Measurements from ENCODE around the gene UBALD1.
A peak's percentile ranks its signal among the peaks of the same experiment; 100 is the strongest.

The UBALD1 gene

DNA sequence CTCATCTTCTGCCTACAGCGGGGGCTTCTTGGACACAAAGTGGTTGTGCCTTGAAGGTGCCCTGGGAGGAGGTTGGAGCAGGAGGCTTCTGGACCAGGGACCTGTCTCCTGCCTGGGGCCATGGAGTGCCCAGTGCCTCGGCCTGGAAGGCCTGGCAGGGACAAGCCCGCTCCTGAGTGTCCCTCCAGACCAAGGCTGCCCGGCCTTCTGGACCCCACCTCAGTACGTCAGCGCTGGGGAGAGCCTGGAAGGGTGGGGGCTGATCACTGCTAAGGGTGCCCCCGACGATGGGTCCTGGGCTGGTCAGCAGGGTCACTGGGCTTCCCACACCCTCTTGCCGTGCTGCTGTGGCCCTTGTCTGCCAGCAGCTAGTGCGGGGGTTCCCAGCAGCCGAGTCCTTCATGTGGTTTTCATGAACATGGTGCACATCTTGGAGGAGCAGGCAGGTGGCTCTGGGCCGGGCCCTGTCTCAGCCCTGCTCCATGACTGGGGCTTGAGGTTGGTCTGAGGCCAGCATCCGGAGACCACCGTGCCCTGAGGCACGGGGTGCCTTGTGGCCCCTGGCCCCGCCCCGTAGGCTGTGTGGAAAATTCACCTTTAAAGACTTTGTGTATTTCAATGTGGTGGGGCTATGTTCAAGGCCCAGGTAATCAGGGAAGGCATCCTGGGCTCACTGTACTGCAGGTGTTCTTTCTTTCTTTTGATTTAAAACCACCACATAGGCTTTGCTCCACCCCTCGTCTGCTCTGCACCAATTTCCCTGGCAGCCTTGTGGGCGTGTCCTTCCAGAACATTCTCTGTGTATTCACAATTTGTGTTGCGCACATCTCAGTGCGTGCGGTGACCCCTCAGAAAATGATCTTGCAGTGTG is 32.3 kb upstream of the UBALD1 start:
- DNase-seq (ENCODE audit: low read depth), result no peak

DNA sequence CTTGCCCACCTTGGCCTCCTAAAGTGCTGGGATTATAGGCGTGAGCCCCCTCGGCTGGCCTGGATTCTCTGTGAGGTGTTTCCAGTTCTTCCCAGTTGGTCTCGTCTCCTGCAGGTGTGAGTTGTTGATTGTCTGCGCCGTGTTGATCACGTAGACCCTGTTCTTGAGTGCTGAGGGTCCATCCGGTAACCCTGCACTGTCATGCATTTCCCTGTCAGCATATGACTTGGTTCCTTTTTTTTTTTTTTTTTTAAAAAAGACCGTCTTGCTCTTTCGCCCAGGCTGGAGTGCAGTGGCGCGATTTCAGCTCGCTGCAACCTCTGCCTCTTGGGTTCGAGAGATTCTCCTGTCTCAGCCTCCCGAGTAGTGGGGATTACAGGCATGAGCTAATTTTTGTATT is 27.2 kb upstream of the UBALD1 start:
- no peak for DNase-seq (ENCODE audit: low read depth)

DNA sequence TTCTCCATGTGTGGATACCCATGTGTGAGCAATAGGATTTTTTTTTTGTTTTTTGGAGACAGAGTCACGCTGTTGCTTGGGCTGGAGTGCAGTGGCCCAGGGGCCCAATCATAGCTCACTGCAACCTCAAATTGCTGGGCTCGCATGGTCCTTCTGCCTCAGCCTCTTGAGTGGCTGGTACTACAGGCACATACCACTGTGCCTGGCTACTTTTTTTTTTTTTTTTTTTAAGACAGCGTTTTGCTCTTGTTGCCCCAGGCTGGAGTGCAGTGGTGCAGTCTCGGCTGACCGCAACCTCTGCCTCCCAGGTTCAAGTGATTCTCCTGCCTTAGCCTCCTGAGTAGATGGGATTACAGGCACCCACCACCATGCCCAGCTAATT is 26.6 kb upstream of the UBALD1 start:
- no peak for DNase-seq (ENCODE audit: low read depth)

DNA sequence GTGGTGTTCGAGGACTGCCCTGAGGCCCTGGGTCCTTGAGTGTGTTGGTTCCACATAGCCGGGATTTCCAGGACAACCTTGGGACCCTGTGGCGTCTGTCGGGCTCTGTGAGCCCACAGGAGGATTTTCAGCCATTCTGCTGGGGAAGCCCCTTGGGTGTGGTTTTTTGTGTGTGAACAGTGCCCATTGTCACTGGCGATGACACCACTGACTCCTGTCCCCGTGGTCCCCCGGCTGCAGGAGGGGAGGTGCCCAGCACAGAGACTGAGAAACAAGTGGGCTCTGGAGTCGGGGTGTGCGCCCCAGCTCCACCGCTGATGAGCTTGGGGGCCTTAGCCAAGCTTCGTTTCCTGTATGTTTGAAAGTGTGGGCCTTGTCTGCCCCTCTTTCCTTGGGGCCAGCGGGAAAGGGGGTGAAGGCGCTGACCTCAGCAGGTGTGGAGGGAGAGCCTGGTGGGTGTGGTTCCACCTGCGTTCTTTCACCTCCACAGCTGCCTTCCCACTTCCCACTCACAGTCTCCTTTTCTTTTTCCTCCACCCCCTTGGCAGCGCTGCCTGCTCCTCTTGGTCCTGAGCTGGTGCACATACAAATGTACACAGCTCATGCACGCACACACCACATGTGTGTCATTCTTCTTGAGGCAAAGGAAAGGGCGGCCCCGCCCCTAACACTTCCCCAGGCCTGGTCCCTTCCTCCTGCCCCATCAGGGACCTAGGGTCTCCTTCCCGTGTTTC is 26.1 kb upstream of the UBALD1 start:
- DNase-seq (ENCODE audit: low read depth), result no peak

DNA sequence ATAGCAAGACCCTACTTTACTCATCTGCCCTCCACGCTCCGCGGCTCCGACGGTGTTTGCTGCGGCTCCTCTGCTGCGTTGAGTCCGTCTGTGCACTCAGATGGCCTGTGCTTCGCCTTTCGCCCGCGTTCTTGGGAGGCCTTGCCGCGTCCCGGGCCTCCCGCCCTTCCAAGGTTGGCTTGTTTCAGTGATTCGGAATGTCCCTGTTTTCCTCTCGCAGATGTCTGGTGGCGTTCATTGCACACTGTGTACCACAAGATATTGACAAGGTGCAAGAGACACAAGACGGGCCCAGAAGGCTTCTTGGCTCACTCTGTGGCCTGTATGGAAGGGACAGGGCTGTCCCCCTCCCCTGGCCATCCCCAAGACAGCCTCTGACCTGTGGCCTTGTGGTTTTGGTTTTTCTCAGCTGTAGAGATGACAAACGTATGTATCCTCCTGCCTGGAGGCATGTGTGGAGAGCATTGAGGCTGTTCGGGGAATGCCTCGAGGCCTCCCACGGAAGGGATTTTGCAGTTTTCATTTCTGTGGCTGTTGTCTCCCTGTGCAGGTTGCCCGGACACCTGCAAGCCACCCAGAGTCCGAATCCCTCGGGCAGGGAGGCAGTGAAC is 25.3 kb upstream of the UBALD1 start:
- DNase-seq (ENCODE audit: low read depth), result no peak

DNA sequence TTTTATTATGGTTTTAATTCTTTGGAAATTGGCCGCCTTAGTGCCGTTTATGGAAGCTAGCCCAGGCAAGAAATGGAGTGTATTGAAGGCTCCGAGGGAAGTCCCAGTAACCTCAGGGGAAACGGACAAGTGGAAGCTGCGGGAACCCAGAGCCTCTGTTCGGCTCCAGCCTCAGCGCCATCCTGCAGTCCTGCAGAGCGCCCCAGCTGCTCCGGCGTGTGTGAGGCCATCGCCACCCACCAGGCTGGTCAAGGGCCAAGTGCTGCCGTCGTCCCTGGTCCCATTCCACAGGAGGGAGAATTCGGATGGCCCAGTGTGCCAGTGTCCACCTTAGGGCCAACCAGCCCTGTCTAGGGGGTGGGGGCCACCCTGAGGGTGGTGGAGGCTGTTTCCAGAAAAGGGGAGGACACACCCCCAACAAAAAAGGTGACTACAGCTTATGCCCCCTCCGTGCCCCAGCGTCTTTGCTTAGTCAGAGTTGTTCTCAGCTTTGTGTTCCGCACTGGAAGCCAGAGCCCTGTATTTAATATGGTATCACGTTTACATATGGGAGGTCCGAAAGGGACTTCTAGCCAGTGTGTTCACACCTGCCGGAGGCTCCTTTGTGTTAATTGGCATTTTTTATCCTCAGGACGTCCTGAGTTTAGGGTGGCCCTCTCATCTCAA is 22.9 kb upstream of the UBALD1 start:
- no peak for DNase-seq (ENCODE audit: low read depth)

DNA sequence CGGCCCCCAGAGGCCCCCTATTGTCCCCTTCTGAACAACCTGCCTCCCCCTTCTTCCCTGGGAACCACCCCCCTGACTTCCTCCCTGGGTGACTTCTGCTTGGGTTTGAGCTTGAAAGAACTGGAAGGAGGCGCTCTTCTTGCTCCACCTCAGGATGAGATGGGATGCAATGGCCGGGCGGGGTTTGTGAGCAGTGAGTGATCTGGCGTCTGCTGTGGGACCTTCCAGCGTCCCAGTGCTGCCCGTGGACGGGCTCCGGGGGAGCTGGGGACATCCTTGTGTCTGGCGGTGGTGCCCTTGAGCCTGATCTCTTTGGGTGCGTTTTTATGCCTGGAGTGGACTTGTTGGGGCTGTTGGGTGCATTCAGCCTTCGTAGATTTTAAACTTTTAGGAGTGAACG is 21.5 kb upstream of the UBALD1 start:
- DNase-seq (ENCODE audit: low read depth), result no peak

DNA sequence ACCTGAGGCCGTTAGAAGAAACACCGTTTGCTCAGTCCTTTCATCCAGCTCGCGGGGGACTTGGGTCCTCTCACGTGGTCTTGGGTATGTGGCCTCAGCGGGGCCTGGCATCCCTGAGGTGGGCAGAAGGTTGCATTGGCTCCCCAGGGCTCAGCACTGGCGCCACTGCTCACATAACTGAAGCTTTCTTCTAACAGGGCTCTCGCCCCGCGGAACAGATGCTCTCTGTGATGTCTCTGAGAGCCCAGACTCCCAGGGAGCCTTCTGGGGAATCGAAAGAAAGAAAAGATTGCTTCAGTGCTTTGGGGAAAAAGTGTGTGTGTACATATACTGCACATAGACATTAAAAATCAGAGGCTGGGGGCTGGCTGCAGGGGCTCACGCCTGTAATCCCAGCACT is 20.1 kb upstream of the UBALD1 start:
- no peak for DNase-seq (ENCODE audit: low read depth)

DNA sequence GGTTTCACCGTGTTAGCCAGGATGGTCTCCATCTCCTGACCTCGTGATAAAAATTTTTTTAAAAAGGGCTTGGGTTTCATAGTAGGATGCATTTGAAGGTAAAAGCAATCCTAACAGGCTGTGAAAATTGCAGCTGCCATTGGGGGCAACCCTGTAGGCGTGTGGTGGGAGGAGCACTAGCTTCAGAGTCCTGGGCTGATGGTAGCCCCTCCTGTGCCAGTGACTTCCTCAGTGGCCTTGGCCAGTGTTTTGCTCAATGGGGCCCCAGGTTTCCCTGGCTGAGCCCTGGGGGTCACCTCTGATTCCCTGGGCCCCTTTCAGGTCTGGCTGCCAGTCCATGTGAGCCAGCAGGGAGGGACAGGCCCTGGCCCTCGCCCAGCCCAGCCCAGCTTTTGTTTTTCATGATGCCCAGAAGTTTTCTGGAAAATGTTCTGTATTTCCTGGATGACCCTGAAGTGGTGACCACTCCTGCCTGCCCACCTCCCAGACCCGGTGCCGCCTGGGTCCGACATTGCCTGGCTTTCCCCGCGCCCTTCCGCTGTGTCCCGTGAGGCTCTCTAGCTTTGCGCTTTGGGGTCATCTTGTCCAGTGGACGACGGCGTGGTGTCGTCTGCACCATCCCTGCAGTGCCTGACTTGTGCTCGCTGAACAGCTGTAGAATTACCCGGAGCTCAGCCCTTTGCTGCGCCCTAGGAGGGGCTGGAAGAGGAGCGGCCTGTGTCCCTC is 19.4 kb upstream of the UBALD1 start:
- DNase-seq (ENCODE audit: low read depth), result no peak

DNA sequence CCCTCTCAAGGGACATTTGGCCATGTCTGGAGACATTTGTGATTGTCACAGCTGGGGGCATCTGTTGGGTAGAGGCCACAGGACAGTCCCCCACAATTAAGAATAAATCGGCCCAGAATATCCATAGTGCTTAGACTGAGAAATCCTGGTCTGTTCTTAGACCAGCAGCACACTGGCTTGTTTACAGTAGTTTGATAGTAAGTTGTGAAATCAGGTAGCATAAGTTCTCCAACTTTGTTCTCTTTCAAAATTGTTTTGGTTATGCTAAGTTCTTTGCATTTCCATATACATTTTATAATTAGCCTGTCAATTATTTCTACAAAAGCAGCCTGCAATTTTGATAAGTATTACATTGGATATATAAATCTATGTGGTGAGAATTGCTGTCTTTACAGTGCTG is 16.8 kb upstream of the UBALD1 start:
- no peak for DNase-seq (ENCODE audit: low read depth)

DNA sequence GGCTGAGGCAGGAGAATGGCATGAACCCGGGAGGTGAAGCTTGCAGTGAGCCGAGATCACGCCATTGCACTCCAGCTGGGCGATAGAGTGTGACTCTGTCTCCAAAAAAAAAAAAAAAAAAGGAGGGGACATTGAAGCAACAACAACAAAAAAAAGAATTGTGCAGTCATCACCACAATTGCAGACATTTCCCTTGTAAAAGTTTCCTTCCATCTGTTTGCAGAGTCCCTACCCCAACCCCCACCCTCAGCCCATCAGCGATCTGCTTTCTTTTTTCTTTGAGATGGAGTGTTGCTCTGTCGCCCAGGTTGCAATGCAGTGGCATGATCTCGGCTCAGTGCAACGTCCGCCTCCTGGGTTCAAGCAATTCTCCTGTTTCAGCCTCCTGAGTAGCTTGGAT is 13.6 kb upstream of the UBALD1 start:
- no peak for DNase-seq (ENCODE audit: low read depth)

DNA sequence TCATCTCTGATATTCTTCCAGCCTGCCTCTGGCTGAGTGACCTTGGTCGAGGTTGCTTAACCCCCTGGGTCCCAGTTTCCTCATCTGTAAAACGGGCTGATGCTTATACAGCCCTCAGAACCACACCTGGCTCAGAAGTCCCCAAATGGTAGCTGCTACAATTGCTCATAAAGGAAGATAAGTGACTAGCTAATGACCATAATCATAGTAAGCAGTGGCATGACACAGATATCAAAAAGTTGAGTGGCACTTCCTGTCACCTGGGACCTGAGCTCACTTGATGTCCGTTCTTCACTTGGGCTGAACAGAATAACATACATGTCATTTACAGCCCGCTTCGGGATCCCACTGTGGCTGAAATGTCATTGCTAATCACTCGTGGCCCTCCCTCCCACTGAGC is 11.7 kb upstream of the UBALD1 start:
- DNase-seq (ENCODE audit: low read depth), result no peak

DNA sequence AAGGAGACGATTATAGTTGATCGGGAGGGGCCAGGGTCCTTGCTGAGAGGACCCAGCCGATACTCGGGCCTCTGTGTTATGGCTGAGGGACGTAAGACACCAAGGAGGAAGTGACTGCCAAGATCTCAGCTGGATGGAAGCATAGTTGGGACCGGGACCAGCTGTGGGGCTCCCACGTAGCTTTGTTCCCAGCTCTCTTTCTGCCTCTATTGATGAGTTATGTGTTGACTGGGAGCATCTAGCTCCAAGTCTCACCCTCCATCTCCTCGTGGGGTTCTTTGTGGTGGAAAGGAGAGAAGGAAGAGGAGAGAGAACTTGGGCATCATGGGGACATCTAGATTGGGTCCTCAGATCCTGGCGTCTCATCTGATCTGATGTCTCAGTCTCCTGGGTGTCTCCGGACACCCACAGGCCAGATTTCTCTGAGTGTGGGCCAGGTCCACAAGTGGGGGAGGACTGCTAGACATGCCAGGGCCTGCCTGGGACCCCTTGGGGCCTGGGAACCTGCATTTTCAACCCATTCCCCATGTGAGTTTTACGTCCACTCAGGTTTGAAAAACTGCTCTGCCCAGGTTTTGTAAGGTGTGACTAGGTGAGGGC is 11.0 kb upstream of the UBALD1 start:
- no peak for DNase-seq (ENCODE audit: low read depth)

DNA sequence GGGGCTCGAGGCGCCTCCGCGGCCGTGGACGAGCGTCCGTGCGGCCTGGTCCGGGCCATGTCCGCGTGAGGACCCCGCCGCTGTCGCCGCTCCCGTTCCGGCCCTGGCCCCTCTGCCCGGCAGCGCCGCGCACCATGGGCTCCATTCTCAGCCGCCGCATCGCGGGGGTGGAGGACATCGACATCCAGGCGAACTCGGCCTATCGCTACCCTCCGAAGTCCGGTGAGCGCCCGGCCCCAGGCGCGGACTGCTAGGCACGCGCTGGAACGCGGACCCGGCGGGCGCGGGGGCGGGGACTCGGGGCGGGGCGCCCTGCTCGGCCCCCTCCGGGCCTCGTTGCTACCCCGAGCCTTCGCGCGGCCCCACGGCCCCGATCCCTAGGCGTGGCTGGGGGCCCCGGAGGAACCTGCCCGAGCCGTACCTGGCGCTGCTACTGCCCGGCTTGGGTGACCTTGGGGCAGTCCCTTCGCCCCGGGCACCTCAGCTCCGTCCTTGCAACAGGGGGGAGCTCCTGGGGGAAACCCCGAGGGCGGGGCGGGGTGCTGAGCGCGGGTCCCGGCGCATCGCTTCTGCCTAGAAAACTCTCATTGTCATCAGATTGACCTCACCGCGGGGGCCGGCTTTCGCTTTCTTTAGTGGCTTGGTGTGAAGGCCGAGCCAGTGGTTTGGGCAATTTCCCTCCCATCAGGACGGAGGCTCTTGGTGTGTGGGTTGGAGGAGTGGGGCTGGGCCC is 10.3 kb upstream of the UBALD1 start:
- DNase-seq (ENCODE audit: low read depth), result peak; percentile 59

DNA sequence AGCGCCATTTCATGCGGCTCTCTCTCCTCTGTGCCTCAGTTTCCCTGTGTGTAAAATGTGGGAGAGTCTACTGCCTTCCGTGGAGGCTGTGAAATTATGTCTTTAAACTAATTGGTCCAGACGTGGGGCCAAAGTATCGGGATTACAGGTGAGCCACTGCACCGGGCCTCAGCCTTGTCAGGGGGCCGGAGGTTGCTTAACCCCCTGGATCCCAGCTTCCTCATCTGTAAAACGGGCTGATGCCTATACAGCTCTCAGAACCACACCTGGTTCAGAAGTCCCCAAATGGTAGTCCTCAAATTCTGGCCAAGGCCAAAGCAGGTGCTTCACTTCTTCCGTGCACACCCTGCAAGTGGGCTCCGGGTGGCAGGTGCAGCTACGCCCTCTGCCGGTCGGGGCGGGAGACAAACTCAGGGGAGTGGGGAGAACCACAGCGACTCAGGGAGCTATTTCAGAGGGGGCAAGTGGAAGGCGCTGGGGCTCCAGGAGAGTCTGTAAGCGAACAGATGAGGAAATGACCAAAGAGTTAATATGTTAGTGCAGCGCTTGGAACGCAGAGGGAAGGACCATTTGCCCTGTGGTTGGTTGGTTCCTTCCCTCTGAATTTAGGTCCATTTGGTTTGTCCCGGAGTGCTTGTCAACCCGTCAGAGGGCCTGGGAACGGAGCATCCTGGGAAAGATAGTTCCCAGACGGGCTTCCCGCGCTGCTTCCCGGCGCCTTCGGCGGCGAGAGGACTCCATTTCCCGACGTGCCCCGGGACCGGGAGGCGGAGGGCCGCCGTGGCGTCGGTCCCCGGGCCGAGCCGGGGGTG is 9.5 kb upstream of the UBALD1 start, which contains the start of gene MGRN1:
Gene MGRN1 (plus strand): TSS at position 812 of the 812 bp plus-strand sequence. CDS start 135 bp downstream, outside the sequence.
- peak; percentile 85 for DNase-seq (ENCODE audit: low read depth)

DNA sequence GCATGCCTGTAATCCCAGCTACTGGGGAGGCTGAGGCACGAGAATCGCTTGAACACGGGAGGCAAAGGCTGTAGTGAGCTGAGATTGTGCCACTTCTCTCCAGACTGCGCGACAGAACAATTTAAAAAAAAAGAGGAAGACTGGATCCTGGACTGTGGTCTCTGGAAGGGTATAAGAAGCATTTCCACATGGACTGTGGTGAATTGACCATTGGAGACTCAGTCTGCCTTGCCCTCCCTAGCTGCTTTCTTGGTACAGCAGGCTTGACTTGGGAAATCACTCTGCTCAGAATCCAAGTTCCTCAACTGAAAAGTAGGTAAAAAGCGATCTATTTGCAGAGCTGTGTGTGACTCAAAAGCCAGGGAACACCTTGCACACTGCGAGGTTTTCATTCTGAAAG is 8.9 kb upstream of the UBALD1 start:
- DNase-seq (ENCODE audit: low read depth), result no peak

DNA sequence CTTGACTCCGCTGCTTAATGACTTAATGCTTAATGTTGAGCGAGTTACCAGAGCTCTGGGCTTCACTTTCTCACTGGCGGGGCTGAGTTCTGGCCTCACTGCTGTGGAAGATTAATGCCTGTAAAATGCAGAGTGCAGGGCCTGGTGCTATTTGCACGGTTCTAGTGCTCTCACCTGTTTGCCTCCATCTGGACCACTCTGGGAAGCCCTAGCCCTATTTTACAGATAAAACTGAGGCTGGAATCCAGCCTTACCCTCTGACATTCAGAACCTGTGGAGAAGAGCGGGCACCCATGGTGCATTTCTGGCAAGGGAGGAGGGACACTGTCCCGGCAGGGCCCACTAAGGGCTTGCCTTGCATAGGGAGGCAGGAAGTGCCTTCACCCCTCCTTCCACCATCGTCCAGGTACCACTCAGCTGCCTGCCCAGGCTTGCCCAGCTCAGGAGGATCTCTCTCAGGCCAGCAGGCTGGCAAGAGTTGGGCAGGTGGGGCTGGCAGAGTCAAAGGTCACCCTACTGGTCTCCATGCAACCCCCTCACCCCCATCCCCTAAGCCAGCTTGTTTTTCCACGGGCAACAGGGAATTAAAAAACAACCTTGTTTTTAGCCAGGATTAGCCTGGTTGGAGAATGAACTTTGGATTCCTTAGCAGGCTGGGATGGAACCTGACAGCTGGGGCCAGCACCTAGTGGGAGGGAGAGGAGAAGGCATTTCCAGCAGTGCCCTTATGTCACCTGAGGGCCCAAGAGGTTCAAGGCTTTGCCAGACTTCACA is 4.1 kb upstream of the UBALD1 start:
- no peak for DNase-seq (ENCODE audit: low read depth)

DNA sequence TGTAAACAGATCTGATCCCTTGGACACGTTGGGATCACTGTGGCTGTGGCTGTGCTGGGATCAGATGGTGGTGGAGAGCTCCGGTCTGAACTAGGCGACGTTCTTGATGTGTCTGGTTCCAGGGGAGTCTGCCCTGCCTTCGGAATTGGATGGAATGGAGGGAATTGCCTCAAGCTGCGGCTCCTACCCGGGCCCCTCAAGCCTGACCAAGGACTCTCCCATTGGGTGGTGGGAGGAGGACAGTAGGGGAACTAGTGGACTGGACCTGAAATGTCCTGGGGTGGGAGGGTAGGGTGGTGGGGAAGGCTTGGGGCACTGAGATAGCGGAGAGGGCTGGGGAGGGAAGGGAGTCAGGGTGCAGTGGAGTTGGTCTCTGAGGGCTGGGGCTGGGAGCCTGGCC is 3.2 kb upstream of the UBALD1 start:
- no peak for DNase-seq (ENCODE audit: low read depth)
